ENCODE results near the gene ATG4D. TPM values are rescaled to one million over a fixed set of nuclear protein-coding genes. Genes with fewer than 3 reads are reported as not detected.
"Not testable (repeated sequence)": the region's sequence is repeated elsewhere in the genome, so short reads cannot be mapped to it uniquely, and the experiment has no call there.

ATG4D gene
- total RNA-seq, 2 donors from 2014 or later, result 70.6 to 70.7 TPM

- peak; percentile 99 to 100 (median 99) for DNase-seq
- H3K9me3 ChIP-seq (ENCODE audit: control insufficient read depth, low read length, poor library complexity, severe bottlenecking), result no peaks in the 10 kb centered on the region
- H3K36me3 Mint-ChIP-seq (ENCODE audit: low read depth), result peaks cover 6% of the 10 kb centered on the region
- peak within 1 kb of the TSS; percentile 99 for H3K27ac Mint-ChIP-seq
- H3K27me3 Mint-ChIP-seq, result no peaks in the 10 kb centered on the region
- H3K4me3 Mint-ChIP-seq, result peak within 1 kb of the TSS; percentile 99
- peak; percentile 63 for ATAC-seq
- peaks cover 36% of the 10 kb centered on the region for H3K4me1 Mint-ChIP-seq
These were observed 22.1 kb downstream of the ATG4D start, which contains the start of gene KRI1 for GRCh38 chr19:10565567-10566407. KRI1 (minus strand) TSS chr19:10566010; CDS start chr19:10565999, 11 bp downstream.

GRCh38 chr19:10566408-10566657, 22.6 kb downstream of the ATG4D start:
- peaks cover 36% of the 10 kb centered on the region for H3K4me1 Mint-ChIP-seq

GRCh38 chr19:10566658-10567410, 23.1 kb downstream of the ATG4D start:
- H3K27me3 Mint-ChIP-seq, result no peaks in the 10 kb centered on the region
- DNase-seq (no peak), ATAC-seq (no peak)
- H3K36me3 Mint-ChIP-seq (ENCODE audit: low read depth), result peaks cover 6% of the 10 kb centered on the region
- peak overlapping the region; percentile 99 for H3K27ac Mint-ChIP-seq
- H3K4me1 Mint-ChIP-seq, result peaks cover 36% of the 10 kb centered on the region
- peak overlapping the region; percentile 99 for H3K4me3 Mint-ChIP-seq
- H3K9me3 ChIP-seq (ENCODE audit: control insufficient read depth, low read length, poor library complexity, severe bottlenecking), result no peaks in the 10 kb centered on the region

More at GRCh38 chr19:10566408-10566657, 22.6 kb downstream of the ATG4D start:
- no peak for ATAC-seq
- H3K9me3 ChIP-seq (ENCODE audit: control insufficient read depth, low read length, poor library complexity, severe bottlenecking), result no peaks in the 10 kb centered on the region
- peaks cover 6% of the 10 kb centered on the region for H3K36me3 Mint-ChIP-seq (ENCODE audit: low read depth)
- no peaks in the 10 kb centered on the region for H3K27me3 Mint-ChIP-seq
- H3K27ac Mint-ChIP-seq, result peak overlapping the region; percentile 99
- H3K4me3 Mint-ChIP-seq, result peak overlapping the region; percentile 99
- no peak for DNase-seq

GRCh38 chr19:10567656-10568055, 24.0 kb downstream of the ATG4D start:
- H3K4me3 Mint-ChIP-seq, result peak overlapping the region; percentile 99
- peaks cover 6% of the 10 kb centered on the region for H3K36me3 Mint-ChIP-seq (ENCODE audit: low read depth)
- H3K27me3 Mint-ChIP-seq, result no peaks in the 10 kb centered on the region
- H3K27ac Mint-ChIP-seq, result peak overlapping the region; percentile 99
- H3K4me1 Mint-ChIP-seq, result peaks cover 42% of the 10 kb centered on the region
- DNase-seq (no peak), ATAC-seq (no peak)
- H3K9me3 ChIP-seq (ENCODE audit: control insufficient read depth, low read length, poor library complexity, severe bottlenecking), result no peaks in the 10 kb centered on the region

GRCh38 chr19:10568062-10568825, 24.5 kb downstream of the ATG4D start:
- Mint-ChIP-seq H3K27me3 (no peaks in the 10 kb centered on the region), H3K27ac (peak overlapping the region; percentile 99), H3K4me1 (peaks cover 41% of the 10 kb centered on the region), H3K4me3 (peak overlapping the region; percentile 99), H3K36me3 (ENCODE audit: low read depth) (peaks cover 6% of the 10 kb centered on the region)
- ATAC-seq (peak; percentile 18), DNase-seq (no peak)
- H3K9me3 ChIP-seq (ENCODE audit: control insufficient read depth, low read length, poor library complexity, severe bottlenecking), result no peaks in the 10 kb centered on the region

- DNase-seq, result peak; percentile 99 to 100 (median 99)
- ATAC-seq, result peak; percentile 78
- H3K9me3 ChIP-seq (ENCODE audit: control insufficient read depth, low read length, poor library complexity, severe bottlenecking), result no peaks in the 10 kb centered on the region
- H3K27me3 Mint-ChIP-seq, result no peaks in the 10 kb centered on the region
- H3K4me1 Mint-ChIP-seq, result peaks cover 41% of the 10 kb centered on the region
- peaks cover 6% of the 10 kb centered on the region for H3K36me3 Mint-ChIP-seq (ENCODE audit: low read depth)
- peak within 1 kb of the TSS; percentile 99 for H3K4me3 Mint-ChIP-seq
- H3K27ac Mint-ChIP-seq, result peak within 1 kb of the TSS; percentile 99
These were observed 25.3 kb downstream of the ATG4D start, which contains the start of gene CDKN2D for GRCh38 chr19:10568826-10569651. CDKN2D (minus strand) TSS chr19:10568979; CDS start chr19:10568653, 326 bp downstream.

GRCh38 chr19:10573793-10574192, 30.1 kb downstream of the ATG4D start:
- not testable (repeated sequence) for ATAC-seq; H3K36me3 Mint-ChIP-seq (ENCODE audit: low read depth); H3K27me3 Mint-ChIP-seq; H3K9me3 ChIP-seq (ENCODE audit: control insufficient read depth, low read length, poor library complexity, severe bottlenecking); H3K4me3 Mint-ChIP-seq; DNase-seq
- Mint-ChIP-seq H3K27ac (peak overlapping the region; percentile 14), H3K4me1 (peaks cover 14% of the 10 kb centered on the region)

- Mint-ChIP-seq H3K27ac (peak overlapping the region; percentile 14), H3K36me3 (ENCODE audit: low read depth) (no peaks in the 10 kb centered on the region), H3K4me3 (no peak overlapping the region), H3K27me3 (no peaks in the 10 kb centered on the region), H3K4me1 (peaks cover 8% of the 10 kb centered on the region)
- DNase-seq (no peak), ATAC-seq (no peak)
- no peaks in the 10 kb centered on the region for H3K9me3 ChIP-seq (ENCODE audit: control insufficient read depth, low read length, poor library complexity, severe bottlenecking)
These were observed 30.8 kb downstream of the ATG4D start for GRCh38 chr19:10574462-10574861.

- Mint-ChIP-seq H3K36me3 (ENCODE audit: low read depth) (no peaks in the 10 kb centered on the region), H3K27ac (no peak overlapping the region), H3K4me3 (no peak overlapping the region), H3K4me1 (peaks cover 7% of the 10 kb centered on the region), H3K27me3 (no peaks in the 10 kb centered on the region)
- no peak for ATAC-seq
- no peak for DNase-seq
- H3K9me3 ChIP-seq (ENCODE audit: control insufficient read depth, low read length, poor library complexity, severe bottlenecking), result no peaks in the 10 kb centered on the region
These were observed 31.5 kb downstream of the ATG4D start for GRCh38 chr19:10575011-10575716.

GRCh38 chr19:10577951-10578350, 34.2 kb downstream of the ATG4D start:
- no peak for DNase-seq
- Mint-ChIP-seq H3K4me1 (peaks cover 4% of the 10 kb centered on the region), H3K27ac (no peak overlapping the region), H3K4me3 (no peak overlapping the region), H3K36me3 (ENCODE audit: low read depth) (no peaks in the 10 kb centered on the region), H3K27me3 (no peaks in the 10 kb centered on the region)
- no peaks in the 10 kb centered on the region for H3K9me3 ChIP-seq (ENCODE audit: control insufficient read depth, low read length, poor library complexity, severe bottlenecking)
- no peak for ATAC-seq

GRCh38 chr19:10580979-10581631, 37.4 kb downstream of the ATG4D start:
- peak; percentile 99 for ATAC-seq
- no peaks in the 10 kb centered on the region for H3K9me3 ChIP-seq (ENCODE audit: control insufficient read depth, low read length, poor library complexity, severe bottlenecking)
- Mint-ChIP-seq H3K27ac (peak overlapping the region; percentile 32), H3K4me1 (peaks cover 15% of the 10 kb centered on the region), H3K4me3 (no peak overlapping the region), H3K27me3 (no peaks in the 10 kb centered on the region), H3K36me3 (ENCODE audit: low read depth) (no peaks in the 10 kb centered on the region)
- peak; percentile 70 to 87 (median 74) for DNase-seq

Measured in T-helper 17 cell (primary cell).